GM18868 (cell line): Measurements from ENCODE around the gene C12orf60.
"Not testable (repeated sequence)": the region's sequence is repeated elsewhere in the genome, so short reads cannot be mapped to it uniquely, and the experiment has no call there.

Experiments
- ATAC-seq: cut with Tn5 transposase; IDR thresholded peaks from one replicate; pipeline ENCODE4 v1.9.1; 2021; ENCODE audit warnings: mild to moderate bottlenecking, moderate library complexity; ENCODE audit not compliant: unreplicated experiment

C12orf60 gene, protein sequence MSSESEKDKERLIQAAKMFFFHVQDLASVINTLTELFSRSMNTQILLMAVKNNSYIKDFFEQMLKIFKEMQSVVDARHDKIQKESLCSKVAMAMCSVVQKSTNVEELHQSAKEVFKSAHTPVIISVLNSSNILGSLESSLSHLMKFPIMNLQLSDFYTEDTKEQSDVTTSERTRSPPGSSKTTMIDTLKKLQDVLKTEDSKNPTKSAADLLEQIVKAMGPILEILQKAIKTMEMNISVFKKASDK

DNA sequence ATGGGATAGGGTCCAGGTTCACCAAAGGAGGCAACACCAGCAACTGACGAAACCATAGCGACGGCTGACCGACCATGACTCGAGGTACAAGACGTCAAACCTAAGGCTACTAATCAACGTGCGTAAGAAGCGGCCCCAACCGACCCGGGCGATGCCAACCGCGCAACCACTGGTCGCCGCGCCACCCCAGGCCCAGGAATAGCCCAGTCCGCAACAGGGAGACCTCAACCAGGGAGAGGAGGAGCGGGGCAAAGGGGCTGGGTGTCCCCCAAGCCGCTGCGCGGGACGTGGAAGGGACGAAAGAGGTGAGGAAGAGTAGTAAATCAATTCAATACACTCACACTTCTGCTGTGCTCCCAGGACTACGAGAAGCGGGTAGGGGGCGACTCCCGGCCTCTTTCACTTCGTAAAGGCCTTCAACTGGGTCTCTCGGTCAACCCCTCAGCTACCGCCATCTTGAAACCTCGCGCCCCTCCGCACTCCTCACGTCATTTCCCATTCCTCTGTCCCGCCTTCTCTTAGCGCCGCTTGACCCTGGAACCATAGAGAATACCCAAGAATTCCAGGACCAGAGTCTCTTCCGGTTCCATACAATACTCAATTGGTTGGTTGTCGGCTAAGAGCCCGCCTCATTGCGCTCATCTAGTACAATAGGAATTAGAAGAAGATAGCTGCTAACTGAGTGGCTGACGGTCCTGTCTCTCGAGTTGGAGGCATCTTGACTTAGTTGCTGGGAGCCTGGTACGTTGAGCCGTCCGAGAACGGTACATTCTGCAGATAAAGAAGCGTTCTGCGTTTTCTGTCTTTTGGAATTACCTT, at the start of gene C12orf60, which contains the start of gene WBP11:
Gene C12orf60, plus strand, starts transcription at position 660 of the 819 bp plus-strand sequence. CDS start 19,266 bp downstream, outside the sequence.
Gene WBP11, minus strand, starts transcription at position 468 of the 819 bp plus-strand sequence. CDS start 2,095 bp downstream, outside the sequence.
- peak; percentile 99 for ATAC-seq

DNA sequence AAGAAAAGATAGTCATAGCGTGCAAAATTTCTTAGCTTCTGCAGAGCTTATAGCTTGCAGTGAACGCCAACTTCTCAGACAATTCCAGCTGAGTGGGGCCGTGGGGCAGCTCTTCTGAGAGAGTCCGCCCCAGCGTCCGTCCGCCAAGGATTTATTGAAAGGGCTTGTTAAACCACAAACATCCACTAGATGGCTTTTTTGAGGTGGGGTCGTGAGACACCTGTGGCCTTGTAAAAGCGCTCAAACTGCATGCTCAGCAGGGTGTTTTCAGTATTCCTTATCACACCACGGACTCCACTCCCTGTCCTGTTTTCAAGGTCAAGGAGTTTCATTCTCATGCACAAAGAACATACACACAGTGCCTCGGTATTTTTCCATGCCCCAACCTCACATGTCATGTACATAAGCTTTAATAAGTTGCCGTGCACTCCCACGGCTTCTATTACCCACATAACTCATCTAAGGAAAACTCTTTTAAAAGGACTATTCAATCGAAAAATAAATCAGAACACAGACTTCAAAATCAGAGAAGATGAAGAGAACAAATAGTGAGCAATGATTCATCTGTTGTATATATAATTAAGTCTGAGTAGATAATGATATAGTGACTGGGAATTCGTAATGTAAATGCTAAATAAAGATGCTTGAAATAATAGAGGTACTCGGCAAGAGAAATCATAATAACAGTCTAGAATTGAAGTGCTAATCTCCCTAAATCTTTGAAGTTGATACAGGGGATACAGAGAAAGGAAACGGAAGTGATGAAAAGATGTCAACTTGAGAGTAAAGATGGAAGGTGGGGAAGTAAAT, 46.9 kb upstream of the C12orf60 start:
- ATAC-seq, result no peak

DNA sequence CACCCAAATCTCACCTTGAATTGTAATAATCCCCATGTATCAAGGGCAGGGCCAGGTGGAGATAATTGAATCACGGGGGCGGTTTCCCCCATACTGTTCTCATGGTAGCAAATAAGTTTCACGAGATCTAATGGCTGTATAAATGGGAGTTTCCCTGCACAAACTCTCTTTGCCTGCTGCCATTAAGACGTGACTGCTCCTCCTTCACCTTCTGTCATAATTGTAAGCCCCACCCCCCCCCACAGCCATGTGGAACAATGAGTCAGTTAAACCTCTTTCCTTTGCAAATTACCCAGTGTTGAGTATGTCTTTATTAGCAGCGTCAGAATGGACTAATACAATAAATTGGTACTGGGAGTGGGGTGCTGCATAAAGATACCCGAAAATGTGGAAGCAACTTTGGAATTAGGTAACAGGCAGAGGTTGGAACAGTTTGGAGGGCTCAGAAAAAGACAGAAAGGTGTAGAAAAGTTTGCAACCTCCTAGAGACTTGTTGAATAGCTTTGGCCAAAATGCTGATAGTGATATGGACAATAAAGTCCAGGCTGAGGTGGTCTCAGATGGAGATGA, 43.7 kb upstream of the C12orf60 start:
- not testable (repeated sequence) for ATAC-seq

DNA sequence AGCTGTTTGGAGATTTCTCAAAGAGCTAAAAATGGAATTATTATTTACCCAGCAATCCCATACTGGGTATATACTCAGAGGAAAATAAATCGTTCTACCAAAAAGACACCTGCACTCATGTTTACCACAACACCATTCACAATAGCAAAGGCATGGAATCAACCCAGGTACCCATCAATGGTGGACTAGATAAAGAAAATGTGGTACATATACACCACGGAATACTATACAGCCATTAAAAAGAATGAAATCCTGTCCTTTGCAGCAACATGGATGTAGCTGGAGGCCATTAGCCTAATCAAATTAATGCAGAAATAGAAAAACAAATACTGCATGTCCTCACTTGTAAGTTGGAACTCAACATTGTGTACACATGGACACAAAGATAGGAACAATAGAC, 38.1 kb upstream of the C12orf60 start:
- ATAC-seq, result no peak

DNA sequence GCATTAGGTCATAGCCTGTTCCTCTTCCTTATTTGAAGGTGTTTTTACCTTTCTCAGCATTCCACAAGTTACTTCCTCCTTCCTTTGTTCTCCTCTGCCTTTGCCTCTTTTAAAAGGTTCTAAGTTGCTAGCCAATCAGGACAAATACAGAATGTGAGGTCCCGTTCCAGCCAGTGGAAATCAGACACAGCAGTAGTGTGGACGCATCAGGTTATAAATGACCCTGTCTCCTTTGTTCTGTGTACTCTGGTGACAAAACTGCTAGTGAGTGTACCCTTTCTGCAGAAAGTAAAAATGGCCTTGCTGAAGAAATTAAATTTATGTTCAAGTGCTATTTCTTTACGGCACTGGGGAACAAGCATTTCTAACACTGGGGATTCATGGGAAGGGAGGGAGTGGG, 37.5 kb upstream of the C12orf60 start:
- ATAC-seq, result not testable (repeated sequence)

DNA sequence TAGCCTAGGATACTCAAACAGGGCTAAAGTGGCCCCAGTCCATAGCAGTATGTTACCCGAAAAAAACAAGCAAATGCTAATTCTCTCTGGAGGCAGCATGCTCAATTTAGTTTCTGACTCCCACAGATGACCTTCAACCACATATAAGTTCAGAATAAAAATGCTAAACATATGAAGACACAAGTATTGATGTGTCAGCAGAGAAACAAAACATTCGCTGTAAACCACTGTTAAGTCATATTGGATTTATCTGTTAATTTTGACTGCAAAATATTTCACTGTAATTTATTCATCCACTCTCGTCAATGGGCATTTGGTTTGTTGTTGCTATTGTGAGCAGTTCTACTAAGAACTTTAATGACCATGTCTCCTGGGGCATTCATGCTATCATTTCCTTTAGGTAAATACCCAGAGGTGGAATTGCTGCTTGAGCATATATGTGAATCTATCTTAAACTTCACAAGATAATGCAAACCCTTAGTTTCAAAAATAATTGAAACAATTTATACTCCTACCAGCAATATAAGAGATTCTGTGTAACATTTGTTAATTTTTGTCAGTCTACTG, 36.7 kb upstream of the C12orf60 start:
- ATAC-seq, result no peak

DNA sequence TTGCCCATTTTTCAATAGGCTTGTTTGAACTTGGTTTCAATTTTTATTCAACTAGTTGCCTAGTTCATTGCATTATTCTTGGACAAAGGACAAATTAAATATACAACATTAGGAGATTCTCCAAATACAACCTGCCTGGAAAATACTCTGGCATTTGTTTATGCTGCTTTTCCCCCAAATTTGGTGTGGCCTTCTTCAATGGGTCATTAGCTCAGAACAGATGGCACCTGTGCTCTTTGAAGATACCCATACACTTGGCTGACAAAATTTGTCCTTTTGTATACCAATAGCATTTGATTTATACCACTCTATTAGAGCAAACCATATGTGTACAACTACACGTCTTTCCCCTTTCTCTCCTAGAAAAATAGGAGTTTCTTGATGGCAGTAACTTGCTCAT, 35.9 kb upstream of the C12orf60 start:
- no peak for ATAC-seq

DNA sequence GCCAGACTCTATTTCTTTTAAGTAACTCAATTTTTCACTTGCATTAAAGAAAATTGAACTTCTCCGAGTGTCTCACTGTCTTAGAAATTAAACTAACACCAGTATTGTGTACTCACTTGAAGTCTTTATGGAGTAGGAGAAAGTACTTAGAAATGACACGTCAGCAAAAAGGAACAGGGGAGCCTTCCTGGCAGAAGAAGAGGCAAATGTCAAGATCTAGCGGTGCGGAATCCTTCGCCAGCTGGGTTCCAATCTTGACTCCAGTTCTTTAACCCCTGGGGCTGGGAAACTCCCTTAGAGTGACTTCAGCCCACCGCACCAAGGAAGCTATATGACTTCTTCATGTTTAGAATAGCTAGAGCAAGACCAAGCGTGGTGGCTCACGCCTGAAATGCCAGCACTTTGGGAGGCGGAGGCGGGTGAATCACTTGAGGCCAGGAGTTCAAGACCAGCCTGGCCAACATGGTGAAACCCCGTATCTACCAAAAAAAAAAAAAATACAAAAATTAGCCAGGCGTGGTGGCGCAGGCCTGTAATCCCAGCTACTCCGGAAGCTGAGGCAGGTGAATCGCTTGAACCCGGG, 34.6 kb upstream of the C12orf60 start:
- ATAC-seq, result no peak

DNA sequence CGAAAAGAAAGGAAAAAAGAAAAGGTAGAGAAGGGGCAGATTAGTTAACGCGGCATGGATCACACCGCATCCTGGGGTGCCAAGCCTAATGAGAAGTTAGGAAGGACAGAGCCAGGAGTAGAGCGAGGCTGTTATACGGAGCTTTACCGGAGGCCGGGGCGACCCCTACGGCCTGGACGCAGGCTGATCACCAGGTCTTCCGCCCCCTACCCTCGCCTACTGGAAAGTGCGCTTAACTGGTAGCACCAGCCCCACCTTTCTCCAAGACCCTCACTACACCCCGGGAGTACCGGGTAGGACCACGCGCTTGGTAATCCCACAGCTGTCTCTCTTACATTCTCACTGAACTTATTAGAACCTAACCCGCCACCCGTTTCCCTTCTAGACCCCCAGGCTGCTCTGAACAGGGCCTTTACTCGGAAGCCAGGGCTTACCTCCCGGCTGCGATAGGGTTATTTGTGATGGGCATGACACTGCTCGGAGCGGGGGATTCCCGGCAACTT, 34.0 kb upstream of the C12orf60 start:
- peak; percentile 0 for ATAC-seq

DNA sequence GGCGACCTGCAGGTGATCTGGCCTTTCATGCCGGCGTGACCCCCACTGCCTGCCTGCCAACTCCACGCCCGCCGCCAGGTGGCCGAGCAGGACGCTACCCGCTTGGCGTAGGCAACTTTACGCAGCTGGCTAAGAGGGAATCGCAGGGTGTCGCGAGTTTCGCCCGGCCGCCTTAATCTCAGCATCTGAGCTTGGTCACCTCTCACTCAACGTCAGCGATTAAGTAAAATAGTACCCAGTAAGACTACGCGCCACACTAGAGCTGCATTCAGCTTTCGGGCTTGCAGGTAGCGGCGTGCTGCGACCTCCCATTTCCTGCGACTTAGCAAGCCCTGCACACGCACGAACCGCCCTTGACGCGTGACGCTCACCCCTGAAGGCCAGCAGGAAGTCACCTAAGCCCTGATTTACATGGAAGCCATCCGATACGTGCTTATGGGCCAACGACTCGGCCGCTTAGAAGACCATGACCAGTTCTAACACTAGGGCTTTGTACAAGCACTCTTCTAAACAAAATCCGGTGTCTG, 33.4 kb upstream of the C12orf60 start:
- peak; percentile 37 for ATAC-seq

DNA sequence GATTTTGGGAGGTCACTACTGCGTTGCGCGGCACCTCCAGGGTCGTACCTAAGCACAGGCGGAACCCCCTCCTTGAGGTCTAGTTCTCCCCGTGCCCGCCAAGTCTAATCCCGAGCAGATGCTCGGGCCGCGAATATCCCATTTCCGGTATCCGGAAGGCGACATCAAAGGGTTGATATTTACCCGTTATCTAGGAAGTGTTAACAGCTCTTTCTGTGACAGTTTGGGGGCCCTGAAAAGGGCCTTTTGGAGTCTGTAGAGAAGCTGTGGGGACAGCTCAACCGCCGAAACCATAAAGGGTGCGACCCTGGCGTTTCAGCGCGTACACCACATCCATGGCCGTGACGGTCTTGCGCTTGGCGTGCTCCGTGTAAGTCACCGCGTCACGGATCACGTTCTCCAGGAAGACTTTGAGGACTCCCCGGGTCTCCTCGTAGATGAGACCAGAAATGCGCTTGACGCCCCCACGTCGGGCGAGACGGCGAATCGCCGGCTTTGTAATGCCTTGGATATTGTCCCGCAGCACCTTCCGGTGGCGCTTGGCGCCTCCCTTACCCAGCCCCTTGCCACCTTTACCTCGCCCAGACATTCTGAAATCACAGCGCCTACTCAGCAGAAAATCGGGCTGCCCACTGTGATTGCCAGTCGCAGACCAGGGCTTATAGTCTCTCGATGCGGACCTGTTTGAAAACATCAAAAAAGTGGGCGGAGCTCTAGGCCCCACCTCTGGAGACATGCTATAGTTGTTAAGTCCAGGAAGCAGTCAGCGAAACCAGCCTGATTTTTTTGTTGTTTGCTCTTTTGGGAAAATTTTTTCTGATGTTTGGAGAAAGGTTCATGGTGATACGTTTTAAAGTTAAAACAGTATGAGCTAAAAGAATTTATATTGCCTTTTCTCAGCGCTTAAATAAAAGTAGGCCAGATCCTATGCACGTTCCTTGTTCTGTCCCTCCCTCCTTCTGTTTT, 32.7 kb upstream of the C12orf60 start:
- peak; percentile 22 for ATAC-seq

DNA sequence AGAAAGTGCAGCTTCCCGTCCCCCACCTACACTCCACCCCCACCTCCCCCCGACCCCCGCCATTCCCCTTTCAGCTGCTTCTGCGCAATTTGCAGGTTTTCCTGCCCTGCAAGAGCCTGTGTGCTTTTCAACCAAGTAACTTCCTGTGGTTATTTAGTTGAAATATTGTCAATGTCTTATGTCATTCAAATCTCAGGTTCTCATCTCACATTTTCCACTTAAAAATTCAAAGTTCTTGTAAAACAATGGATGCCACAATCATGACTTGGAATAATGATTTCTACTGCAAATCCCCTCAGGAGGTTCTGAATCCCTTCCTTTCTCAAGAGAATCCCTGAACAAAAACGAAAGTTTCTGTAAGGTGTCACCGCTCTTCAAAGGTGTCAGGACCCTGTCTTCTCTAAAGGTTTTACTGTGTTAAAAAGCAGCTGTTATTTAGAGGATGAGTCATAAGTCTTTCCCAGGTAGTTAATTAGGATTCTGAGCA, 31.8 kb upstream of the C12orf60 start:
- ATAC-seq, result no peak

DNA sequence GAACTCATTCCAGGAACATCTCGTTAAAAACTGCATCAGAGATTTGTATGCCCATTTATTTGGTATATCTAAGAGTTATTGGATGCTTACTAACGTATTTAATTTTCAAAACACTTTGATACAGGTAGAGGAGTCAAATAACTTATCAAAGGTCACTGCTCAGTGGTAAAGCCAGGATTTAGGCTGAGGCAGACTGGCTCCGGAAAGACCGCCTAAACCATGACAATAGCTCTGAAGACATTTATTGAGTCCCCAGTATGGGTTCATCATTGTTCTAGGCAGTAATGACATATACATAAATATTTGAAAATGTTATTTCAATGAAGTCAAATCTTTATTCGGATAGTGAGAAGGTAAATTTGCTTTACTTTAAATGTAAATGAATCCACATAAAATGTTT, 30.5 kb upstream of the C12orf60 start:
- no peak for ATAC-seq

DNA sequence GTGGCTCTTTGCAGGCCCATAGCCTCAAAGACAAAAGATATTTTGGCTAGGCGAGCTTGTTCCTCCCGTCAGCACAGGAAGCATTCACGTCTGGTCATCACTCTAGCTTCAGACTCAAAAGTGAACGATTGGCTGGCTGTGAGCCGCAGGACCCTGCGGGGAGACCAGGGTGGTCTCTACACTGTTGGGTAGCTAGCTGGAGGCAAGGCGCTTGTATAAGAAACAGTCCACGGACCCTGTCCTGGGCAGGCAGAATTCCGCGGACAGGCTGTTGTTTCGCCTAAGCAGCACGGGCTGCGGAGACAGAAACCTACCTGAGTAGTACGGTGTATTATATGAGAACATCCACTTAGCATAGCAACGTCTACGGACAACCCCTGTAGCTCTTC, 29.8 kb upstream of the C12orf60 start:
- ATAC-seq, result peak; percentile 5

DNA sequence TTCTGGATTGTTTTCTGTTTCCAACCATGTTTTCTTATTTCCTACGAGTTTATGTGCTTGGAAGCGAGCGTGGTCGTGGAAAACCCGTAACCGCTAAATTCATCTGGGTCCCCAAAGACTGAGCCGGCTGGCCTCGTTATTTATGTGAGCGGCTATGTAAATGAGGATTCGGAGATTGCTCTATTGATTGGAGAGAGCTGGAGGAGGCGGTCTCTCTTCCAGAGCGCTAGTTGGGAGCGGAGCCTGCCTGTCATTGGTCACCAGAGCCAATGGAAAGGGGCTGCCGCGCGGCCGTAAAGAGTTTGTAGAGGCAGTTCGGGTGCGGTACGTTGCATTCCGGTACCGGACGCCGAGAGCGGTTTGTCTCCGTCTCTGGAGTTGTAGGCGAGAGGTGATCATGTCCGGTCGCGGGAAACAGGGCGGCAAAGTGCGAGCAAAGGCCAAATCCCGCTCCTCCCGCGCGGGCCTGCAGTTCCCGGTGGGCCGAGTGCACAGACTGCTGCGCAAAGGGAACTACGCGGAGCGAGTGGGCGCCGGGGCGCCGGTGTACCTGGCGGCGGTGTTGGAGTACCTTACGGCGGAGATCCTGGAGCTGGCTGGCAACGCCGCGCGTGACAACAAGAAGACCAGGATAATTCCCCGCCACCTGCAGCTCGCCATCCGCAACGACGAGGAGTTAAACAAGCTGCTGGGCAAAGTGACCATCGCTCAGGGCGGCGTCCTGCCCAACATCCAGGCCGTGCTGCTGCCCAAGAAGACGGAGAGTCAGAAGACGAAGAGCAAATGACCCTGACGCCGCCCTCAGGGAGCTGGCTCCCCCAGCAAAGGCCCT, 29.2 kb upstream of the C12orf60 start:
- peak; percentile 59 for ATAC-seq

DNA sequence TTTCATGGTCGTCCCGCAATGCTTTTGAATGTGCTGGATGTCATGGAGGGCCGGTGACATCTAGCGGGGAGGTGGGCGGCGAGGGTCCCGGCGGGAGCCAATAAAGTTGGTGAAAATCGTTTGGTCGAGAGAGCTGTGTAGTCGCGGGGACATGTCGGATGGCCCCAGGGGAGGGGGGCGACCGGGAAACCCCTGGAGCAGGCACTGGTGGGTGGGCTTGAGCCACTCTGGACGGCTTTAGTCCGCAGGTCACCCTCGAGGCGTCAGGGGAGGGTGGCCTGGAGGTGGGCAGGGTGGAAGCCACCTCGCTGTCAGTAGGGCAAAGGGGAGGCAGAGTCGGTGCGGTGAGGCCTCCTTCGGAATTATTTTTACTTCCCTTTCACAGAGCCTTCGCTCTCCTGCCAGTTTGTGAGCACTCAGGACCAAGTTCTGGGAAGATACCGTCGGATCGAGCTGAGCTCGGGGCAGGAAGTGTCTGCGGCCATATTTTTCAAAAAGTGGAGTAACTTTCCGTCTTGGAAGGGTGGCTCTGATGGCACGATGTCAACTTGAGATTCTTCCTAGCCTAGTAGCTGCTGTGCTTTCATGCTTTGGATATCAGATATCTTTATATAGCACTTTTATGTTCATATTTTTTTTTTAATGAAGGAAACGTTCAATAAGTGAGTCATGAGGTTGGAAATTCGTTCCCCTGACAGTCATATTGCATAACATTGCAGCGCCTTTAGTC, 28.4 kb upstream of the C12orf60 start:
- ATAC-seq, result no peak

DNA sequence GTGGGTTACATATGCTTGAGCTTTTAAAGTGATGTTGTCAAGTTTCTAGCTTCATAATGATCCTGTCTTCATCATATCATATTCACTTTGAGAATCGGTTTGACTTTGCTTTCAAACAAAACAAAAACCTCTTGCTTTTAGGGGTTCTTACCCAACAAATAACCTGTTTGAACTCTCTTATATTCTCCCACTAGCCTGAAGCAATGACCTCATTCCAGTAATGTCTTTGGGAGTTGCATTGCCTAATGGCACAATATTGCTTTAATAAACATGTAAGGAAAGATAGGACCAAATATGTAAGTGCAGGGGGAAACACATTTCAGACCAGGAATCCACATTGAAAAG, 27.9 kb upstream of the C12orf60 start:
- ATAC-seq, result no peak
